HCT116 (cell line): ENCODE data around the gene DENND5B. TPM values are rescaled to one million over a fixed set of nuclear protein-coding genes. Genes with fewer than 3 reads are reported as not detected.

ENCODE experiments used
- ATAC-seq: fragments of 200-7000 bp; cut with Tn5 transposase; 2 replicates; pipeline ENCODE4 v1.9.1; 2020; ENCODE audit warnings: mild to moderate bottlenecking, moderate library complexity
- BruUV-seq: library from RNA; stranded (reverse); fragments of 400-500 nt; replicated peaks from 2 replicates; lab custom pipeline; 2021; lab: Mats Ljungman, UMichigan
- CTCF ChIA-PET: fragments of 300-600 bp; sonication (Branson Sonifier 250); formaldehyde crosslinking; loops from one replicate; lab custom pipeline; 2021; ENCODE audit warnings: antibody characterized with exemption; lab: Charles Lee
- POLR2A ChIA-PET: fragments of 300-600, 350-600 bp; sonication (Branson Sonifier 250); formaldehyde crosslinking; loops from one replicate; lab custom pipeline; 2021; ENCODE audit warnings: antibody characterized with exemption; lab: Charles Lee
- RAD21 ChIA-PET, 2 experiments: fragments of 300-600 bp; sonication (Branson Sonifier 250); formaldehyde crosslinking; loops; one replicate each; lab custom pipeline; 2023; ENCODE audit warnings: low total read pairs in 2 of 2; ENCODE audit not compliant: uncharacterized antibody in 2 of 2, unreplicated experiment in 2 of 2, low non-redundant PET in 1 of 2; lab: Charles Lee
- DNase-seq: peaks from one replicate; pipeline ENCODE4 v3.0.0-alpha.2; 2010; ENCODE audit warnings: low read depth, low spot score
- H2AFZ ChIP-seq: fragments of 200-600 bp; shearing (Covaris generic), sonication (generic); 2 replicates; pipeline ENCODE4 v1.6.1; 2017; ENCODE audit warnings: low read depth, mixed run types, mixed read lengths, antibody characterized with exemption, low read length; ENCODE audit not compliant: poor library complexity, severe bottlenecking
- H3K27ac ChIP-seq: 2 replicates; pipeline ENCODE4 v1.5.1; 2012; ENCODE audit warnings: low read depth, low read length
- H3K27me3 ChIP-seq: fragments of 200-600 bp; sonication (generic); 2 replicates; pipeline ENCODE4 v1.6.1; 2016; ENCODE audit warnings: mixed run types, low read length, mixed read lengths; ENCODE audit not compliant: insufficient read depth
- H3K36me3 ChIP-seq, 2 experiments: fragments of 200-500 bp in 1 of 2; fragments of 200-600 bp in 1 of 2; sonication (Bioruptor generic) in 1 of 2; sonication (generic) in 1 of 2; 2 replicates each; pipeline versions ENCODE4 v1.5.1 to v1.6.1; 2014 to 2016; ENCODE audit warnings: low read length in 2 of 2, inconsistent platforms in 1 of 2, mixed read lengths in 1 of 2, mixed run types in 1 of 2; ENCODE audit not compliant: insufficient read depth in 2 of 2, control insufficient read depth in 1 of 2
- H3K4me1 ChIP-seq, 2 experiments: fragments of 200-600 bp in 1 of 2; sonication (generic) in 1 of 2; 2 replicates each; pipeline versions ENCODE4 v1.5.1 to v1.6.1; 2012 to 2017; ENCODE audit warnings: low read length in 2 of 2, inconsistent platforms in 1 of 2, mild to moderate bottlenecking in 1 of 2, mixed read lengths in 1 of 2, mixed run types in 1 of 2, moderate library complexity in 1 of 2; ENCODE audit not compliant: insufficient read depth in 2 of 2, control insufficient read depth in 1 of 2
- H3K4me2 ChIP-seq: fragments of 200-600 bp; sonication (generic); 2 replicates; pipeline ENCODE4 v1.6.1; 2017; ENCODE audit warnings: mixed run types, low read length, mixed read lengths
- H3K4me3 ChIP-seq, 2 experiments: fragments of 200-600 bp in 1 of 2; sonication (generic) in 1 of 2; replicated peaks in 1 of 2; 2 replicates each; pipeline ENCODE4 v1.5.1; 2011 to 2016; ENCODE audit warnings: low read length in 2 of 2, control low read depth in 1 of 2, low read depth in 1 of 2, mild to moderate bottlenecking in 1 of 2, mixed read lengths in 1 of 2, mixed run types in 1 of 2
- H3K79me2 ChIP-seq: fragments of 200-600 bp; sonication (generic); 2 replicates; pipeline ENCODE4 v1.6.1; 2017; ENCODE audit warnings: mild to moderate bottlenecking, mixed run types, low read length, moderate library complexity, mixed read lengths; ENCODE audit not compliant: insufficient read depth
- H3K9ac ChIP-seq: fragments of 200-600 bp; sonication (generic); 2 replicates; pipeline ENCODE4 v1.6.1; 2016; ENCODE audit warnings: low read length, mixed read lengths
- H3K9me2 ChIP-seq: fragments of 200-600 bp; sonication (generic), shearing (Covaris generic); 2 replicates; pipeline ENCODE4 v1.6.1; 2017; ENCODE audit warnings: mixed run types, mild to moderate bottlenecking, moderate library complexity; ENCODE audit not compliant: insufficient read depth
- H3K9me3 ChIP-seq, 2 experiments: fragments of 200-500 bp in 1 of 2; fragments of 200-600 bp in 1 of 2; sonication (Bioruptor generic) in 1 of 2; sonication (generic) in 1 of 2; 2 replicates each; pipeline ENCODE4 v1.6.1; 2014 to 2017; ENCODE audit warnings: low read length in 2 of 2, mixed read lengths in 2 of 2, inconsistent platforms in 1 of 2, low read depth in 1 of 2, mild to moderate bottlenecking in 1 of 2, mixed run types in 1 of 2, moderate library complexity in 1 of 2; ENCODE audit not compliant: control insufficient read depth in 1 of 2, insufficient read depth in 1 of 2
- H4K20me1 ChIP-seq: fragments of 200-600 bp; sonication (generic), shearing (Covaris generic); 2 replicates; pipeline ENCODE4 v1.6.1; 2017; ENCODE audit warnings: mixed run types, mild to moderate bottlenecking, moderate library complexity; ENCODE audit not compliant: insufficient read depth
- ATF3 ChIP-seq: IDR thresholded peaks from 2 replicates; pipeline ENCODE4 v1.6.1; 2012
- CEBPB ChIP-seq: IDR thresholded peaks from 2 replicates; pipeline ENCODE4 v1.6.1; 2012; ENCODE audit warnings: low read depth
- CTCF ChIP-seq, 3 experiments: fragments of 200-600 bp in 1 of 3; sonication (generic) in 1 of 3; IDR thresholded peaks in 2 of 3; conservative IDR thresholded peaks in 1 of 3; 2 replicates each; pipeline ENCODE4 v1.5.1; 2012 to 2017; ENCODE audit warnings: low read depth in 2 of 3, low read length in 2 of 3, antibody characterized with exemption in 1 of 3, borderline replicate concordance in 1 of 3, control low read depth in 1 of 3, mild to moderate bottlenecking in 1 of 3, mixed read lengths in 1 of 3, mixed run types in 1 of 3, moderate library complexity in 1 of 3; ENCODE audit not compliant: insufficient read depth in 1 of 3
- EGR1 ChIP-seq: IDR thresholded peaks from 2 replicates; pipeline ENCODE4 v1.6.1; 2012; ENCODE audit warnings: low read depth
- EZH2 ChIP-seq: fragments of 200-600 bp; sonication (generic); IDR thresholded peaks from 2 replicates; pipeline ENCODE4 v1.6.1; 2017; ENCODE audit warnings: antibody characterized with exemption, mixed run types
- EZH2phosphoT487 ChIP-seq: fragments of 200-600 bp; IDR thresholded peaks from 2 replicates; pipeline ENCODE4 v1.6.1; 2018; ENCODE audit warnings: antibody characterized with exemption, borderline replicate concordance
- JUND ChIP-seq: IDR thresholded peaks from 2 replicates; pipeline ENCODE4 v1.6.1; 2012
- POLR2A ChIP-seq: IDR thresholded peaks from 2 replicates; pipeline ENCODE4 v1.7.0; 2011; ENCODE audit warnings: borderline replicate concordance; ENCODE audit not compliant: insufficient read depth, insufficient read length; ENCODE audit errors: extremely low read depth
- POLR2AphosphoS5 ChIP-seq: IDR thresholded peaks from 2 replicates; pipeline ENCODE4 v1.6.1; 2011; ENCODE audit warnings: mild to moderate bottlenecking, low read depth, low read length, moderate library complexity
- REST ChIP-seq: IDR thresholded peaks from 2 replicates; pipeline ENCODE4 v1.6.1; 2012; ENCODE audit warnings: low read depth
- SRF ChIP-seq: IDR thresholded peaks from 2 replicates; pipeline ENCODE4 v1.6.1; 2012; ENCODE audit warnings: low read depth
- TCF7L2 ChIP-seq: IDR thresholded peaks from 2 replicates; pipeline ENCODE4 v1.7.0; 2011; ENCODE audit warnings: borderline replicate concordance, inconsistent platforms; ENCODE audit not compliant: insufficient read depth, insufficient read length; ENCODE audit errors: extremely low read depth
- YY1 ChIP-seq: IDR thresholded peaks from 2 replicates; pipeline ENCODE4 v1.6.1; 2011; ENCODE audit warnings: low read length, low read depth, moderate library complexity, mild to moderate bottlenecking; ENCODE audit not compliant: insufficient replicate concordance; ENCODE audit errors: extremely low read depth
- ZFX ChIP-seq: fragments of 450-650 bp; IDR thresholded peaks from 2 replicates; pipeline ENCODE4 v1.6.1; 2017
- ZNF274 ChIP-seq: fragments of 200-500 bp; sonication (Bioruptor generic); IDR thresholded peaks from 2 replicates; pipeline ENCODE4 v1.6.1; 2014; ENCODE audit warnings: mild to moderate bottlenecking, low read depth, low read length, inconsistent platforms
- intact Hi-C: fragments of 100-400 bp; cut with micrococcal nuclease; formaldehyde crosslinking; loops from 2 replicates; pipeline ENCODE4 v1.10.0; 2022
- total RNA-seq: library from RNA; stranded (reverse); gene quantifications from one replicate; pipeline ENCODE4 v1.2.1, GENCODE V29; 2021; ENCODE audit not compliant: unreplicated experiment

DENND5B gene
- total RNA-seq, 1 experiment from 2014 or later, result 19.2 TPM

GRCh38 chr12:31477687-31478086 lies 113.2 kb downstream of the DENND5B start (continued):
- TF ChIP-seq REST (no peak), EZH2 (no peak), TCF7L2 (no peak), CEBPB (no peak), SRF (no peak), POLR2A (no peak), ZNF274 (no peak)

- Histone ChIP-seq H3K9me3 (no peaks in the 10 kb centered on the region), H3K4me3 (no peak overlapping the region), H3K4me2 (no peak overlapping the region), H3K79me2 (no peaks in the 10 kb centered on the region; the same call in 1 of the 2 replicates), H4K20me1 (no peaks in the 10 kb centered on the region), H3K27me3 (no peaks in the 10 kb centered on the region), H3K4me1 (peaks cover 34 to 42% of the 10 kb centered on the region in 2 experiments), H3K9ac (no peak overlapping the region), H2AFZ (no peak overlapping the region), H3K9me2 (no peaks in the 10 kb centered on the region), H3K36me3 (no peaks in the 10 kb centered on the region), H3K27ac (no peak overlapping the region)
- TF ChIP-seq CEBPB (no peak), EZH2phosphoT487 (no peak), ZFX (no peak), ZNF274 (no peak), ATF3 (no peak), CTCF (IDR thresholded peaks at IDR 0.05 in 2 of 3, conservative IDR thresholded peaks at IDR 0.05 in 1 of 3; ENCODE audit: borderline replicate concordance in 1 of 3, insufficient read depth in 1 of 3, low read depth in 2 of 3, low read length in 2 of 3) (no peak), POLR2AphosphoS5 (no peak), EGR1 (no peak), JUND (no peak), YY1 (no peak), TCF7L2 (no peak)
- no peak for DNase-seq
- no peak for ATAC-seq
- intact Hi-C loops, result no loop called here
- CTCF ChIA-PET, result no interaction called here
- no TSS peak for BruUV-seq
- POLR2A ChIA-PET, result no interaction called here
- RAD21 ChIA-PET, result no interaction called here
Observed at GRCh38 chr12:31476437-31476836, 114.5 kb downstream of the DENND5B start.
